Body of pancreas (tissue), 4 donors: ENCODE measurements around the gene OR4D1. TPM values are rescaled to one million over a fixed set of nuclear protein-coding genes. Genes with fewer than 3 reads are reported as not detected.

ENCODE experiments used
- ATAC-seq: fragments of 150-250 bp; one replicate; pipeline ENCODE4 v1.9.1; 2016
- DNase-seq, 4 donors: peaks; one replicate each; pipeline ENCODE4 v3.0.0-alpha.2; 2019
- H3K27ac ChIP-seq, 4 donors: fragments of 200-600 bp; sonication (generic); 1 replicate in 3 of 4; 2 replicates in 1 of 4; pipeline versions ENCODE4 v1.5.1 to v1.6.1; 2016 to 2019; ENCODE audit warnings: mild to moderate bottlenecking in 1 of 4, mixed read lengths in 1 of 4, moderate library complexity in 1 of 4
- H3K27me3 ChIP-seq, 2 donors: fragments of 200-600 bp; sonication (generic); one replicate each; pipeline ENCODE4 v1.6.0; 2016; ENCODE audit warnings: mild to moderate bottlenecking in 1 of 2
- H3K36me3 ChIP-seq, 2 donors: fragments of 200-600 bp; sonication (generic); replicated peaks in 1 of 2; 2 replicates each; pipeline ENCODE4 v1.5.1; 2016; ENCODE audit warnings: low read depth in 2 of 2; ENCODE audit not compliant: insufficient read depth in 1 of 2
- H3K4me1 ChIP-seq: fragments of 200-600 bp; sonication (generic); one replicate; pipeline ENCODE4 v1.6.0; 2016
- H3K4me3 ChIP-seq, 2 donors: fragments of 200-600 bp; sonication (generic); 1 replicate in 1 of 2; 2 replicates in 1 of 2; pipeline ENCODE4 v1.5.1; 2016 to 2019
- H3K9me3 ChIP-seq, 3 donors: fragments of 200-600 bp; sonication (generic); 1 replicate in 2 of 3; 2 replicates in 1 of 3; pipeline ENCODE4 v1.5.1; 2016
- CTCF ChIP-seq, 7 experiments: fragments of 450-650 bp in 4 of 7; fragments of 200-600 bp in 3 of 7; sonication (generic) in 3 of 7; IDR thresholded peaks; one replicate each; pipeline ENCODE4 v1.5.1; 2016 to 2019; ENCODE audit warnings: antibody characterized with exemption in 7 of 7
- POLR2A ChIP-seq, 3 donors: fragments of 450-650 bp; IDR thresholded peaks; one replicate each; pipeline ENCODE4 v1.6.1; 2016; ENCODE audit warnings: antibody characterized with exemption in 3 of 3, mild to moderate bottlenecking in 2 of 3
- WGBS, 2 donors: methylation state at CpG; one replicate each; pipeline ENCODE4 v1.1.5; 2017; 5-methylcytosine and 5-hydroxymethylcytosine counted together
- intact Hi-C: fragments of 100-400 bp; cut with DNase I; formaldehyde crosslinking; loops from one replicate; pipeline ENCODE4 v1.15.1; 2023
- total RNA-seq, 2 donors: library from RNA; depleted of rRNA; stranded (reverse); fragments of >200 nt; gene quantifications; one replicate each; pipeline ENCODE4 v1.1.0, GENCODE V29; 2016

Gene OR4D1
- total RNA-seq, 2 donors from 2014 or later = not detected

DNA sequence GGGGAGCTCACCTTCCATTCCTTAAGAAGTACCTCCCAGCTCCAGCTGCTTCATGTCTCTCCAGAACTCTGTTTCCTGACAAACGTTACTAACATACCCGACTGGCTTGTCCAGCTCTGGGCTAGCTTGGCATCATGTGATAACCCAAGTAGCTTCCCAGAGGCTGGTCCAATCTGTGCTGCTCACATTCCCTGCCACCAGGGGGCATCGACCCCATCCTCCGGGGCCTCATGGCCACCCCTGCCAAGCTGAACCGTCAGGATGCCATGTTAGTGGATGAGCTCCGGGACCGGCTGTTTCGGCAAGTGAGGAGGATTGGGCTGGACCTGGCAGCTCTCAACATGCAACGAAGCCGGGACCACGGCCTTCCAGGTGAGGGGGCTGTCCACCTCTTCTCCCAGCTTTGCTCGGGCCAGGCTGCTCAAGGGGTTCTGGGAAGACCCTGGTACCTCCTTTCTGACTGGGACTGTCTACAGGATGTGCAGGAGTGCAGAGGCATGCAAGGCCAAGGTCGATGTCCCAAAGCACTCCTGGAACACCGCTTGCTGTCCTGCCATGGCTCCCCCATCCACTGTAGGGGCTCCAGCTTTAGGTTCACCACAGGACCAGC, 51.9 kb downstream of the OR4D1 start:
- no peak overlapping the region for H3K4me3 ChIP-seq
- no peak for TF ChIP-seq POLR2A (IDR thresholded peaks at IDR 0.05)
- peak; percentile 20 to 49 (median 40) for TF ChIP-seq CTCF (IDR thresholded peaks at IDR 0.05)
- H3K9me3 ChIP-seq = no peaks in the 10 kb centered on the region
- intact Hi-C loops = no loop called here
- 36 to 82% methylated on average over 2 to 14 of the region's 14 CpGs for WGBS, 2 donors
- peak; percentile 50 to 67 (median 54) for DNase-seq
- H3K27ac ChIP-seq = no peak overlapping the region
- H3K4me1 ChIP-seq = no peaks in the 10 kb centered on the region
- H3K36me3 ChIP-seq = no peaks in the 10 kb centered on the region
- peak; percentile 52 for ATAC-seq
- peaks cover 0 to 7% of the 10 kb centered on the region in 2 donors for H3K27me3 ChIP-seq

DNA sequence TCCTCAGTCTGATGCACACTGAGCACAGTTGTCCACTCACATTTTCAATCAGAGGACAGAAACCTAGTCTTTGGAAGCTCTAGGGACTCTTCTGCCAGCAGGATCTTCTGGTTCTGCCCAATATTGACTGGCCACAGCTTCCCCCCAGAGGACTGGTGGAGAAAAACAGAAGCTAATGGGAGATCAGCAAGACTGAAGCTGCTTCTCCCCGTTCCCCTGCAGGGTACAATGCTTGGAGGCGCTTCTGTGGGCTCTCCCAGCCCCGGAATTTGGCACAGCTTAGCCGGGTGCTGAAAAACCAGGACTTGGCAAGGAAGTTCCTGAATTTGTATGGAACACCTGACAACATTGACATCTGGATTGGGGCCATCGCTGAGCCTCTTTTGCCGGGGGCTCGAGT, 54.7 kb downstream of the OR4D1 start:
- DNase-seq = no peak
- Histone ChIP-seq H3K36me3 (peaks cover 0 to 5% of the 10 kb centered on the region in 2 donors), H3K9me3 (no peaks in the 10 kb centered on the region), H3K27ac (no peak overlapping the region), H3K4me3 (no peak overlapping the region), H3K4me1 (no peaks in the 10 kb centered on the region), H3K27me3 (peaks cover 0 to 7% of the 10 kb centered on the region in 2 donors)
- intact Hi-C loops = no loop called here
- no peak for ATAC-seq
- 78 to 88% methylated on average over 7 of the region's 7 CpGs for WGBS, 2 donors
- TF ChIP-seq POLR2A (IDR thresholded peaks at IDR 0.05) (no peak), CTCF (IDR thresholded peaks at IDR 0.05) (no peak)

DNA sequence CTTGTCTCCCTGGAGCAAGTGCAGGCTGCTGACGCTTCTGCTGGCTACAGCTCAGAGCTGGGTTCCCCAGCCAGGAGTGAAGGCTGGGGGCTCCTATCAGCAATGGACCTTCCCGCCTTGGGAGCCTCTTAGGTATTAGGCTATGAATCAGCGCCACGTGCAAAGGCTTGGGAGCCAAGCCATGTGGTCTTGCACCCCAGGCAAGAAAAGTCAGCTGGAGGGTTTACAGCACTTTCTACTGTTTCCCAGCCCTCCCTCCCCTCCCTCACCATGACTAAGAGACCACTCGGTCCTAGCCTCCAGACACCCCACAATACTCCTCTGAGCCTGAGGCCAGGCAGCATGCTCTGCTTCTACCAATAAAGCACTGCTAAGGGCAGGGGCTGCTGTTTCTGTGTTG, 56.6 kb downstream of the OR4D1 start:
- intact Hi-C loops = no loop called here
- Histone ChIP-seq H3K4me1 (no peaks in the 10 kb centered on the region), H3K27ac (no peak overlapping the region), H3K4me3 (no peak overlapping the region), H3K36me3 (peaks cover 0 to 6% of the 10 kb centered on the region in 2 donors), H3K9me3 (no peaks in the 10 kb centered on the region), H3K27me3 (no peaks in the 10 kb centered on the region)
- WGBS, 2 donors = 85 to 100% methylated on average over 5 of the region's 5 CpGs
- ATAC-seq (no peak), DNase-seq (no peak)
- no peak for TF ChIP-seq POLR2A (IDR thresholded peaks at IDR 0.05)
- no peak for TF ChIP-seq CTCF (IDR thresholded peaks at IDR 0.05)

DNA sequence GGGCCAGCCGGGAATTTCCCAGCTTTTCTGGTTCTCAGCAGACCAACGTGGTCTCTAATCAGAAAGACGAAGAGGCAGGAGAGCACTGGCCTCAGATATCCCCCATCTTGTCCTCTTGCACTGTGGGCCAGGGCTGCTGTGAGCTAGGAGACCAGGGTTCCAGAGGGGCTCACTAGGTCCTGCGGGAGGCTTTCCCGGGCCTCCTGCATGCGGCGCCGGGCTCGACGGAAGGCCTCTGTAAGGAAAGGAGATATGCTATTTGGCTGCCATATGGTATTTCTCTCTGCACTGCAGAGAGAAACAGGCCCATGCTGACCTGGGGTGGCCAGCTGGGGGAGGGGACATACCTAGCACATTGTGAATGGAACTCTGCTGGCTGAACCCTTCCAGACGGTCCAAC, 57.8 kb downstream of the OR4D1 start:
- intact Hi-C loops = no loop called here
- H3K36me3 ChIP-seq = peaks cover 0 to 6% of the 10 kb centered on the region in 2 donors
- ATAC-seq = no peak
- H3K27ac ChIP-seq = no peak overlapping the region
- H3K9me3 ChIP-seq = no peaks in the 10 kb centered on the region
- 88% methylated on average over 11 of the region's 11 CpGs for WGBS, 2 donors
- H3K27me3 ChIP-seq = no peaks in the 10 kb centered on the region
- no peak overlapping the region for H3K4me3 ChIP-seq
- no peaks in the 10 kb centered on the region for H3K4me1 ChIP-seq
- DNase-seq = no peak
- no peak for TF ChIP-seq POLR2A (IDR thresholded peaks at IDR 0.05)
- no peak for TF ChIP-seq CTCF (IDR thresholded peaks at IDR 0.05)

- intact Hi-C loops = no loop called here
- Histone ChIP-seq H3K36me3 (peaks cover 0 to 13% of the 10 kb centered on the region in 2 donors), H3K4me1 (no peaks in the 10 kb centered on the region), H3K9me3 (no peaks in the 10 kb centered on the region), H3K27me3 (no peaks in the 10 kb centered on the region), H3K27ac (no peak overlapping the region), H3K4me3 (no peak overlapping the region)
- 77 to 93% methylated on average over 3 of the region's 3 CpGs for WGBS, 2 donors
- no peak for TF ChIP-seq CTCF (IDR thresholded peaks at IDR 0.05)
- TF ChIP-seq POLR2A (IDR thresholded peaks at IDR 0.05) = no peak
- DNase-seq (no peak), ATAC-seq (no peak)
Measured at GRCh38 chr17:58207451-58207850, 59.3 kb downstream of the OR4D1 start.
